Frontal cortex (tissue), 4 donors: ENCODE measurements around the gene CCDC40. TPM values are rescaled to one million over a fixed set of nuclear protein-coding genes. Genes with fewer than 3 reads are reported as not detected.

Experiments used
- DNase-seq, 2 donors: peaks; one replicate each; pipeline ENCODE4 v3.0.0; 2012; ENCODE audit warnings: low spot score in 2 of 2
- FAIRE-seq: peaks from 2 replicates; lab custom pipeline; 2012; peaks lifted over from hg19 to GRCh38; lab: Jason Lieb, UNC
- total RNA-seq: library from RNA; depleted of rRNA; stranded (reverse); fragments of >200 nt; gene quantifications from one replicate; pipeline ENCODE4 v1.2.3, GENCODE V29; 2014
- donor health status: control.
- donor health status: control.
- donor health status: control.

Gene CCDC40
- total RNA-seq, 1 donor from 2014 or later = 6.5 TPM

GRCh38 chr17:80122026-80122575, 85.7 kb downstream of the CCDC40 start:
- DNase-seq (no peak), FAIRE-seq (no peak)

GRCh38 chr17:80122926-80123505, 86.6 kb downstream of the CCDC40 start:
- no peak for FAIRE-seq
- no peak for DNase-seq

GRCh38 chr17:80123791-80124190, 87.3 kb downstream of the CCDC40 start:
- FAIRE-seq (no peak), DNase-seq (no peak)

- FAIRE-seq = no peak
Observed at GRCh38 chr17:80124351-80124981, 88.0 kb downstream of the CCDC40 start.

GRCh38 chr17:80125656-80126448, 89.4 kb downstream of the CCDC40 start:
- DNase-seq (no peak), FAIRE-seq (no peak)

More at GRCh38 chr17:80124351-80124981, 88.0 kb downstream of the CCDC40 start:
- DNase-seq = peak in 1 of 2 donors; percentile 15

- FAIRE-seq = no peak
- DNase-seq = no peak
Observed at GRCh38 chr17:80126449-80126715, 89.9 kb downstream of the CCDC40 start.

- DNase-seq (no peak), FAIRE-seq (no peak)
Observed at GRCh38 chr17:80129006-80129565, 92.6 kb downstream of the CCDC40 start.

- no peak for DNase-seq
- no peak for FAIRE-seq
Observed at GRCh38 chr17:80130992-80131391, 94.5 kb downstream of the CCDC40 start.

- no peak for FAIRE-seq
Observed at GRCh38 chr17:80132906-80133625, 96.6 kb downstream of the CCDC40 start.

GRCh38 chr17:80133626-80133970, 97.2 kb downstream of the CCDC40 start:
- FAIRE-seq (no peak), DNase-seq (no peak)

More at GRCh38 chr17:80132906-80133625, 96.6 kb downstream of the CCDC40 start:
- DNase-seq = no peak

GRCh38 chr17:80137131-80137530, 100.7 kb downstream of the CCDC40 start:
- FAIRE-seq = no peak
- DNase-seq = no peak

- DNase-seq = no peak
- no peak for FAIRE-seq
Observed at GRCh38 chr17:80138856-80139426, 102.5 kb downstream of the CCDC40 start.

GRCh38 chr17:80141463-80142165, 105.2 kb downstream of the CCDC40 start:
- FAIRE-seq (no peak), DNase-seq (no peak)

GRCh38 chr17:80142929-80143328, 106.5 kb downstream of the CCDC40 start:
- no peak for DNase-seq
- FAIRE-seq = no peak

GRCh38 chr17:80145076-80146075, 108.9 kb downstream of the CCDC40 start:
- no peak for FAIRE-seq

GRCh38 chr17:80146121-80147034, 109.9 kb downstream of the CCDC40 start:
- DNase-seq = peak; percentile 49 to 68
- no peak for FAIRE-seq

More at GRCh38 chr17:80145076-80146075, 108.9 kb downstream of the CCDC40 start:
- DNase-seq = no peak
